Stimulated activated CD4-positive, alpha-beta T cell treated with anti-CD3 and anti-CD28 coated beads, TNF-alpha, amount 100 ng/mL, for 48 hours (primary cell): ENCODE data around the gene RAMP3.

Experiments used
- DNase-seq, 3 donors: peaks; one replicate each; pipeline ENCODE4 v3.0.0-alpha.2; 2020; ENCODE audit warnings: low read depth in 3 of 3

Gene RAMP3

DNA sequence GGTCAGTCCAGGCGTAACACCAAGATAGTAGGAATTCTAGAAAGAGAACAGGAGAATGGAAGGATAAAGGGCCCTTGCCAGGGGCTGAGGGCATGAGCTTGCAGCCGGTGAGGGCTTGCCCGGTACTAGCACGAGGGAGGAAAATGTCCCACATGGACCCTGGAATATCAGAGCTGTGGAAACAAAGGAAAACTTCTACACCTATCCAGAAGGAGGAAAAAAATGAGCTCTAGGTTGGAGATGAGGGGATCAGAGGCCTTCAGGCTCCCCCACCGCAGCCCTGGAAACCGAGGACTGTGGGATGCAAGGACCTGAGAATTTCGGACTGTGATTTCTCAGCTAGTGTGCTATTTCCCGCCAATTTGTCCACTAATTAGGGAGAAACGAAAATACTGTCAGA lies 22.1 kb downstream of the RAMP3 start:
- DNase-seq: no peak

DNA sequence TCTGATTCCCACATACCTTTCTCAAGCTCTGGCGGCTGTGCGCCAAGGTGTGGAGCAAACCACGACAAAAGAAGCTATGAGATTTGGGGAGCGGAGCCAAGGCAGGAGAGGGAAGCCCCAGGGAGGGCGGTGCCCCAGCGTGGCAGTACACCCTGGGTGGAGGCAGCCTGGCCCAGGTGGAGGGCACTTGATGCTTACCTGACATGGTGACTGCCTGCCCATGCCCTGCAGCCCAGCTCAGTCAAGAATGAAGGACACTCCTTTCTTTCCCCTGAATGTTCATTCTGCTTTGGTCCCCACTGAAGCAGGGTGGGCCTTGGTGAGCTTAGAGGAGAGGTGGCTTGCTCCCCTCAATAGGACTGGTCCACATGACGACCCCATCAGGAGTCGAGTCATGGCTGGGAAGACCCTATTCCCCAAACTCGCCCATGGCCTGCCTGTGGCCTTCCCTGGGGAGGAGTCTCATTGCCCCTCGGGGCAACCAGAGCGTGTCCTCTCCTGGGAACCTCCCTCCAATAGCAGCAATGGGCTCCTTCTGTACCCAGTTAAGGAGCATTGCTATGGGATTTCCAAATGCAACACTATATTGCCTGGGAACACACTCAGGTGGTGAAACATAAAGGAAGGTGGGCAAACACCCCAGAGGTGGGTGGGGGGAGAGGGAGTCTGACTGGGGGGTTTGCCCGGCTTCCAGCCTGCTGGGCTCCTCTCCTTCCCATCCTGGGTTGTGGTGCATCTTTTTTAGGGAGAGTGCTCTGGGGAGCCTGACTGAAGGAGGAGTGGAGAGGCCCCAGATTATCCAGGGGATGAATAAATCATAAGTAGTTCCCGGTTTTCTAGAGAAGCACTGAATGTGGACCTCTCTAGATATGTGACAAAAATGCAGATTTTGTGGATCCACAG lies 22.7 kb downstream of the RAMP3 start:
- DNase-seq: no peak

DNA sequence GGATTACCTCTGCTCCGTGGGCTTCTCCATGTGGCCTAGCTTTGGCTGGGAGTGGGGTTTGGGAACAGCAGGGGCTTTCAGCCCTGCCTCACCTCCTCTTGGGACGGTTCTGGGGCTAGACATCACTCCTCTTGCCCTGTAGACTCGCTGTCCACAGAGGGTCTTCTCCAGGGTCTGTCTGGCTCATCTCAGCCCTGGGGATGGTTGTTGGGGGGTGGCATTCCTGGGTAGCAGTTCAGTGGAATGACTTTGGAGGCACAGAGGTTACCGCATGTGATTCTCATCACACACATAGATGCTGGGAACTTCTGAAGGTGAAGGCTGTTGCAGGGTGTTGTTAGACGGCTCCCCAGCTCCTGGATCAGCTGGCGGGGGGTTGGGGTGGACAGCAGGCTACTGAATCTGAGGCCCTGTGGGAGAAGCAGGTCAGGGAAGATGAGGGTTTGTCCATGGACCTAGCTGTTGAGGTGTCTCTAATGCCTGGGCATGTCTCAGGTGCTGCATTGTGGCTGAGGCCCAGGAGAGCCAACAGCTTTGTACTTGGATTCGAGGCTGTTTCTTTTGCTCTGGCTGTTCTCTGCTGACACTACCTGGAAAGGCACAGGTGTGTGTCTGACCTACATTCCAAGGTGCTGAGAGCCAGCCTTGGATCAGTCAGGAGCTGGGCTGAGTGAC lies 23.8 kb downstream of the RAMP3 start:
- DNase-seq: no peak

DNA sequence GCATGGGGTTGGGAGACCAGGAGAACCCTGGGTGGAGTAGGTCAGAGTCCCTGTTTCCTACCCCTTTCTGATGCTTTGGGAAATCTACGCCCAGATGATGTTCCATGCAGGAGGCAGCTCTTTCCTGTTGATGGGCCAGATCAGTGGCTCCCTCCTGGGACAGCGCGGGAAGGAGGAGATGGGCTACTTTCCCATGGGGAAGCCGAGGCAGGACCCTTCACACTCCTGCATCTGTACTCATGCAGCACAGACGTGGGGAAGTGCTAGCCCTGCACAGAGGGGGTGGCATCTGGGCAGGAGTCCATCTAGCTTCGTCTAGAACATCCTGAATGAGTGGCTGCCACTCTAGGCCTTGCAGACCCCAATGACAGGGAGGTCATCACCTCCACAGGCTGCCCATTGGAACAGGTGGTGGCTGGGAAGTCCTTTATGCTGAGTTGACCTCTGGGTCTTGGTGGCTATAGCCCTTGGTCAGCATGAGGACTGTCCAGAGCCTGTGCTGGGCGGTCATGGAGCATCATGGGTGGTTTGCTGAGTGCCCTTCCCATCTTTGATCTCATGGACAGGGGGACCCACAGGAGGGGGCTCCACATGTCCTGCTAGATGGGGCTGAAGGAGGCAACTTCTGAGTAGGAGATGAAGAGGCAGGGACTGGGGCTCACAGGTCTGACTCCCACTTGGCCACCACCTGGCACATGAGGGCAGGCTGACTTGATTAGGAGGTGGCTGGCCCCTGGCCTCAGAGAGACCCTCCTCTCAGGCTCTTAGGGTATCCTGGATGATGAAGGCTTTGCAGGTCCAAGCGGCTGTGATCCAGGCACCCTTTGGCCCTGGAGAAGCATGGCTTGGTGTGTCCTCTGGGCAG lies 24.6 kb downstream of the RAMP3 start:
- no peak for DNase-seq

DNA sequence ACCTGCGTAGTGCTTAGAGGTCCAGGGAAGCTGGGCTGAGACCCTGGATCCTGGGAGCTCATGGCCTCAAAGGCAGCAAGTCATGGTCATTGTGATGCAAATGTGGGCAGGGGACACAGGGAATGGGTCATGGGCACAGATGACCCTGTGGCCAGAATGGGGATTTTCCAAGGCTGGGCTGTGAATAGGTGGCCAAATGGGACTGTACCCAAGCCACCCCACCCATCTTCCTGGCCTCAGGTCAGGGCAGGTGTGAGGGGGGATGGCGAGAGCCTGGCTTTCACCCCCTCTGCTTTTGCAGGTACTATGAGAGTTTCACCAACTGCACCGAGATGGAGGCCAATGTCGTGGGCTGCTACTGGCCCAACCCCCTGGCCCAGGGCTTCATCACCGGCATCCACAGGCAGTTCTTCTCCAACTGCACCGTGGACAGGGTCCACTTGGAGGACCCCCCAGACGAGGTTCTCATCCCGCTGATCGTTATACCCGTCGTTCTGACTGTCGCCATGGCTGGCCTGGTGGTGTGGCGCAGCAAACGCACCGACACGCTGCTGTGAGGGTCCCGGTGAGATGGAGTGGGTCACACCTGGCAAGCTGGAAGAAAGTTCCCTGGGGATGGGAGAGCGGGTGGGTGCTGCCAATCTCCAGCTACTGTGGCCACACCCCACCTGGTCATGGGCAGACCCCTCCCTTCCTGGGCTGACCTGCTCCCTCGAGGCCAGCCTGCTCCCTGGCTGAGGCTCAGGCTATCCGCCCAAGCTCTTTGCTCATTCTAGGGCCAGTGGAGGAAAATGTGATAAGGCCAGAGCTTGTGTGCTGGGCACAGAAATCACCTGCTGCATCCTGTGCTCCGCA lies 25.5 kb downstream of the RAMP3 start:
- no peak for DNase-seq

DNA sequence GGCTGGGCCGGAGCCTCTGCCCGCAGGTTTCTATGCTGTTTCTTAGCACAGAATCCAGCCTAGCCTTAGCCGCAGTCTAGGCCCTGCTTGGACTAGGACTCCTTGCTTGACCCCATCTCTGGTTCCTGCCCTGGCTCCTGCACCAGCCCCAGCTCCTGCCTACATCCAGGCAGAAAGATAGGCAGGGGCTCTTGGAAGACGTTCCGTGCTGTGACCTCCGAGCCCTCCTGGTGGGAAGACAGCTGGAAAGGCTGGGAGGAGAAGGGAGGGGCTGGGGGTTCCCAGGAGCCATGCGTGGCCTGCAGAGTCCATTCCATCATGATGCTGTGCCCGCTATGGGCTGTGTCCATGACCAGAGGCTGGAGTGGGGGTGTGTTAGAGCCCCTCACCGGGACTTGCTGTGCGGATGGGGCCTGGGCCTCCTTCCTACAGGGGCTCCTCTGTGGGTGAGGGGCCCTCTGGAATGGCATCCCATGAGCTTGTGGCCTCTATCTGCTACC lies 26.2 kb downstream of the RAMP3 start:
- DNase-seq: no peak

DNA sequence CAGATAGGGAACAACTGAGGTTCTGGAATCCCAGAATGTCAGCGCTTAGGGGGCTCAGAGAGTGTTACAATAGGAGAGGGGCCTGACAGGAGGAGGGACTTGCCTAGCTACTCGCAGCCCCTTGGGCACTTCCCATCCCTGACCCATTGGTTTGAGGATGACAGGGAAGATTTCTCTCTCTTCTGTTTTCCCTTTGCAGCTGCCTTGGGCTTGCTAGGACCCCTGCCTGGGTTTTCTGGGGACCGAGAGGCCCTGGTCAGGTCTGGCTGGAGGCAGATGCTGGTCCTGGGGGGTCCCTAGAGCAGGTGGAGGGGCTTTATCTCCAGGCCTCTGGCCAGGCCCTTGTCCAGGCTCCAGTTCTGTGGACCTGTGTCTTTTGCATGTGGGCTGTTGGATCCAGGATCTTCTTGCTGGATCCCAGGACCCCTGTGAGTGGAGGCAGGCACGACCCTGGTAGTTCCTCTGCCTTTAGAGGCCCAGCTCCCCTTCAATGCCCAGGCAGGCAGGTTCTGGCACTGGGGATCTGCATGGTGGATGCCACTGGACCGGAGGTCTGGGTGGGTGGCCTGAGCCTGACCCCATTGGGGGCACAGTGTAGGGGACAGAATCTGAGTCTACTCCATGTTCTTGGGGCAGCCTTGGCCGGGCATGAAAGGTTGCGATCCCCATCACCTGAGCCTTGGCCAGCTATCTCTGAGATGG lies 26.9 kb downstream of the RAMP3 start:
- no peak for DNase-seq

DNA sequence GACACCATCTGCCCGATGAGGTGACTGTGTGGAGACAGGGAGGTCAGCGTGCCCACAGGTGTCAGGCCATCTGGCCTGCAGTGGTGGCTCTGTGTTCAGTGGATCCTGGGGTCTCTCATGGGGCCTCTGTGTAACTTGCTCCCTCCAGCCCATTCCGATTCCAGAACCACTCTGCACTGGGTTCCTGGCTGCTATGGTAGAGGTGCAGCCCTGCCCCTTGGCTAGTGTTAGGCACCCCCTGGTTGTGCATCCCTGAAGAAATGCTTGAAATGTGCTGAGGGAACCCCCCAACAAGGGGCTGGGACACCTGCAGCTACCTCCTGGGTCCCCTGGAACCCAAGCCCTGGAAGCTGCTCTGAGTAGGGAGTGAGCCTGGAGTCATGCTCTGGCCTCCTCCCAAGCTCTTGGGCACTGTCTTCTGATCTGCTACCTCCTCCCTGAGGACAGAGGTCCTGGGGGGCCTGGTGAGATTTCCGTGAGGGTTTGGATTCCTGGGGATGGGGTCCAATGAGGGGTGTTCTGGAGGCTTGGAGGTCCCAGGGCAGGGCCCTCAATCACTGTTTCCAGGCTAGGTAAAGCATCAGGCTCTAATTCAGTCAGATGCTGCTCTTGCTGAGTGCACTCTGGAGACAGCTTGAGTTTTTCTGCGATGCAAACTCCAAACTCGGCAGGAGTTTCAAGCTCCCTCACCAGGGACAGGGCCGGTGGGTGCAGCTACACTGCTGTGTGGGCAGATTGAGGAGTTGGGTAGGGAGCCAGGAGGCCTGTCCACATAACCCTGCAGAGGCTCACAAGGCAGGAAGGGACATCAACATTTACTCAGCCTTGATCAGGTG lies 27.7 kb downstream of the RAMP3 start:
- DNase-seq: no peak

DNA sequence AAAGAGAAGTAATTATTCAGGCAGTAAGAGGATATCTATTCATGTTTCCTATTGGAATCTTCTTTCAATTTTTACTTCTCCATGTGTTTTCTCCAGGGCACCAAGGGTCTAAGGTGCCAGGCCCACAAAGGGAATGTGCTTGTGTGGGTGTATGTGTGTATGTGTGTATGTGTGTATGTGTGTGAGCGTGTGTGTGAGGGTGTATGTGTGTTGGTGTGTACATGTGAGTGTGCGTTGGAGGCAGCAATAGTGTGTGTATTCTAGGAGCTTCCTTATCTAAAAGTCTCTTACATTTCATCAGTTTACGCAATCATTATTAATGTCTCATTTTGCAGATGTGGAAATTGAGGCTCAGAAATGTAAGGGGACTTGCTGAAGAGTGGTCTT lies 28.3 kb downstream of the RAMP3 start:
- no peak for DNase-seq

DNA sequence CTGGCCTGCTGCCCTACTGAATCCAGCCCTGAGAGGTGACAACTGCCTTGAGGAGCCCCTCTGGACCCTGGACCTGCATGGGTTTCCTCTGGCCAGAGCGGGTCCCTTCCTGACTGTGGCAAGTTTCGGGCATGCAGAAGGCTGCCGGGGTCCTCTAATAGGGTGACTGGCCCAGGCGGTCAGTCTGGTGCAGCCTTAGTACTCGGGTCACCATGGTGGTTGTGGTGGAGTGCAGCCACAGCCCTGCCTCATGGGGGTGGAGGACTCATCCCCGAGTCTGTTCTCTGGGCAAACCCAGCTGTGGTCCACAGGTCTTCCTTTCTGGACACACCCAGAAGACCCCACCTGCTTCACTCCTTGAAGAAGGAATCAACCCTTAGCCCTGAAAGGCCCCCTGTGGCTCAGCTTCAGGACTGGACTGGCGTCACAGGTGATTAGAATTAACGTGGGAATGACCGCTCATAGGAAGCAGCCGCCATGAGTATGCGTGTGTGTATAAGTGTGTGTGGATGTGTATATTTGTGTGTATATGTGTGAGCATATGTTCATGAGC lies 28.7 kb downstream of the RAMP3 start:
- DNase-seq: no peak

DNA sequence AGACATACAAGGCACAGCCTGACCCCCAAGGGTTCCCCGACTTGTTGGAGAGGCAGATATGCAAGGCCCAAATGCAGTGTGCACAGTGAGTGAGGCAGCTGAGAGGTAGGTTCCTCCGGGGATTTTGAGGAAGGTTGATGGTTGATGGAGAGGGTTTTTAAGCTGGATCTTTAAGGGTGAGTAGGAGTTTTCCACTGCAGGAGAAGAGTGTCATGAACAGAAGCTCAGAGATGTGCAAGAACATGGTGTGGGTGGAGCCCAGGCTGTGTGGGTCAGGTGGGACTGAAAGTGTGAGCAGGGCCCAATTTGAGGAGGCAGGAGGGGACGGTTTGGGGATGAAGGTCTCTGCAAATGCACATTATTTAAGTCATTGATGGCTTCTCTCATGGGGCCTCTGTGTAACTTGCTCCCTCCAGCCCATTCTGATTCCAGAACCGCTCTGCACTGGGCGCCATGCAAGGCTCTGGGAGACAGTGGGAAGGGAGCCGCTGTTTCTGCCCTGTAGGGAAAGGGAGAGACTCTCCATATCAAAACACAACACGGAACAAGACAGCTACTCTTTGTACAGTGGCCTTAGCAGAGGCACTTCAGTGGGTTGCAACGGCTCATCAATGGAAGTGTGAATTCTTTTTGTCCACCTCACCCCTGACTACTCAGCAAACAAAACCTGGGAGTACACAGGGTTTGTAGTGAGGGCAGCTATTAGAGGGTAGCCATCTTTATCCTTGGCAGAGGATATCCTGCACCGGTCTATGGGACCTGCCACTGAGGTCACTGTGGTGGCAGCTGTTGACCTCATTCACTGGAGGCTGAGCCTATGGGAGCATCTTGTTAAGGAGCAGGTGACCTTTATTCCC lies 29.7 kb downstream of the RAMP3 start:
- no peak for DNase-seq

DNA sequence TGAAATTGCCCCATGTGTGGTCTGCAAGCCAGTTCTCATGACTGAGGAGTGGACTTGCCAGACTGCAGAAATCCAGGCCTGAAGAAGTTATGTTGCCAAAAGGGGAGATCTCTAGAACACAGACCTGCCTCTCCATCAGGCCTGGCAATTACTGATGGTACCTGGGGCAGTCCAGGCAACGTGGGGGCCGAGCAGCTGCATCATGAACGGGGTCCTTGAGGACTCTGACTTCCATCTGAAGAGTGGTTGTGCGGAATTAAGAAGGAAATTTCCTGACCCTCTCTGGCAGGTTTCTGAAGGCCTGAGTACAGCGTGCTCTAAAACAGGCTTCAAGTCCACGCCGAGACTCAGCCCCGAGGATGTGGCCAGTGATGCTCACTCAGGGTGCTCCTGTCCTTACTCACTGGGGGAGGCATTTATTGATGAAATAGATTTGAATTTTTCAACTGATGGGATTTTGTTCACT lies 30.4 kb downstream of the RAMP3 start:
- no peak for DNase-seq

DNA sequence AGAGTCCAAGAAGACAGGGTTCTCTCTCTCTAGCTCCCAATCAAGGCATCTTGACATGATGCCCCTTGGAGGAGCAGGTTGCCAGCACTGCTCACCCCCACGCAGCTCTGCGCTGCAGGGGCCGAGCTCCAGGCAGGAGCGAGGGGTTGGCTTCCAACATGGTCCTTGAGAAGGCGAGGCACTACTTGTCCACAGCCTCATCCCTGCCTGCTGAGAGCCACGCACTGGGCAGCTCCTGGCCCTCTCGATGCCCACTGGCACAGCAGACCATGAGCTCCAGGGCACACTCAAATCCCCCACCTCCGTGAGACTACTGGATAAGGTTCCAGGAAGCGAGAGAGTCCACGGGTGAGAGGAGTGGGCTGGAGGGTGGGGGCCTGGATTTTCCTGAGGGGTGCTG lies 31.1 kb downstream of the RAMP3 start:
- DNase-seq: no peak

DNA sequence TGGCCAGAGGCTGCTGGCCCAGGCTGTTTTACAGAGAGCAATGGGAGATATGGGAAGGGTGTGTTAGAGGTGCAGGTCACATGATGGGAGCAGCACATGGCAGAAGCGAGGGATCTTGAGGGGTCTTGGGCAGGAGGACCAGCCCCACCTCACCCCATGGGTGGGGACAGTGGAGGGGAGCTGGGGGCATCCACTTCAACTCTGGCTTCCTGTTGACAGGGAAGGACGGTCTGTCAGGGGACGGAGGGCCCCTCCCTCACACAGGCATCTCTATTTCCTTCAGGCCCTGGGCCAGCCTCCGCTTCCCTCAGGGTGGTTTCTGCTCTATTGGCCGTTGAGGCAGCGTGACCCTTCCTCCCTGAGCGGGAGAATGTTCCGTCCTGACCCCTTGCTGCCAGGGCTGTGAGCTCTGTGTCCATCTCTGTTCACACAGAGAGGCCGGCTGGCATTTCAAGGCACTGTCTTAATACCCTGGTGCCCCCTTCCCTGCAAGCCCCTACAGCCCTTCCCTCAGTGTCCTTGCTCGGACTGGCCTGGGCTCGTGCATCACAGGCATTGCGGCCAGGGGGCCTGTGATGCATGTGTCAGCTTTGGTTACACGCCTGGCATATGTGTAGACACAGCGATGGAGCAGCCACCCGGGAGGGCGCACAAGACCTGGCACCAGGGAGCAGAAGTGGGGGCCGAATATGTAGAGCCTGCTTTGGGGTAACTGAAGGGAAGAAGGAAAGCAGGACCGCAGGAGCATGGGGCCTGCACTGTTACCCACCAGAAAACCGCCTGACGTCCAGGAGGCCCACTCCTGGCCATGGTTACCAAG lies 31.8 kb downstream of the RAMP3 start:
- no peak for DNase-seq

DNA sequence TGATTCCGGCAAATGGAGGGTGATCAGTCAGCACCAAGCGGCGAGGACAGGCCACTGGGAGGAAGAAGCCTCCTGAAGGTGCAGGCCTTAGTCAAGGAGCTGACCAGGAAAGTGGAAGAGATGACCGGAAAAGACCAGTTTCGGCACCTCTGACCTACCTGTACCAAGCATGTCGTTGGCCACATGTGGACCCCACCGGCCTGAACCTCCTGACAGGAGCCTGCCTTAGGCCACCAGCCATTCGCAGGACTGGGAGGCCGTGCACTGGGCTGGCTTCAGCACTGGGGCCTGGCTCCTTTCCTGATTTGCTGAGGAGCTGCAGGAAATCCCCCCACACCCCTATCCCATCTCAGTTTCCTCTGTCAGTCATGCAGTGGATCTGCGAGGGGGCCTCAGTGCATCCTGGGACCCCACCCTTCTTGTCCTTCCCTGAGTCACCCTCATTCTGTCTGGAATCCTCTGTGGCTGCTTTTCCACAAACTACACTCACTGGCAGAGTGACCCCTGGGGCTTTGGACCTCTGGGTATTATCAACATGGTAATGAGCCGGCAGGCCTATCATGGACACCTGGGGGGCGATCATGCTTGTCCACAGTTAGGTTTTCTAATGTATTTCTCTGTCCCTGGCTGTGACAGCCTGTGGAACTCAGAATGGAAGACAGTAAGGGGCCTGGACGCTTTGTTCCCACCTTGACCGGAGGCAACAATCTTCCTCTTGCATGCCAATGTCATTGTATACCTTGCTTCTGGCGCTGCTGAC lies 33.0 kb downstream of the RAMP3 start:
- no peak for DNase-seq

DNA sequence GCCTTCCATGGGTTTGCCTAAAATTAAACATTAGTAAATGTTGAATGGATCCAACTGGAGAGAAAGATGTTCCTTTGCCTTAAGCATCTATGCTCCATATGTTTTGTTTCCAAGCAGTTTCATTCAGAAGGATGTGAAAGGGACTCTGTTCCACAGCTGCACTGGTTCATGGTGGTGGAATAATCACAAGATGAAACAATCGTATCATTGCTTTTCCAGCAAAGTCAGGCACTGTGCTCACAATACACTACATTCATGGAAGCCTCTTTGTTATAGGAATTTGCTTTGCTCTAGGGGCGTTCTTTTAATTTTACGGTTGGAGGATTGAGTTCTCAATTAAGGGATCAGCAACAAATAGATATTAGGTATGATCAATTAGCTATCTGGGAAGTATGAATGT lies 33.8 kb downstream of the RAMP3 start:
- DNase-seq: no peak

DNA sequence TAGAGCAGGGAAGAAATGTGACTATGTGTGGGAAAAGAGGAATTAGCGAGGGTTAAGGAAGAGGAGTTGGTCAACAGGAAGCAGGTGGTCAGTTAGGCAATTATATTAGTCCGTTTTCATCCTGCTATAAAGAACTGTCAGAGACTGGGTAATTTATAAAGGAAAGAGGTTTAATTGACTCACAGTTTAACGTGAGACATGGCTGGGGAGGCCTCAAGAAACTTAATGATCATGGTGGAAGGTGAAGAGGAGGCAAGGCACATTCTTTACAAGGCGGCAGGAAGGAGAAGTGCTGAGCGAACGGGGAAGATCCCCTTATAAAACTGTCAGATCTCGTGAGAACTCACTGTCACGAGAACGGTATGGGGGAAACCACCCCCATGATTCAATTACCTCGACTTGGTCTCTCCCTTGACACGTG lies 35.0 kb downstream of the RAMP3 start:
- no peak for DNase-seq
